Left ventricle myocardium inferior (tissue), 1 donor: ENCODE results near the gene TWSG1. TPM values are rescaled to one million over a fixed set of nuclear protein-coding genes. Genes with fewer than 3 reads are reported as not detected.
"Not testable (repeated sequence)": the region's sequence is repeated elsewhere in the genome, so short reads cannot be mapped to it uniquely, and the experiment has no call there.

ENCODE experiments used
- DNase-seq: peaks from one replicate; pipeline ENCODE4 v3.0.0-alpha.2; 2020
- H3K27ac ChIP-seq: fragments of 200-600 bp; replicated peaks from 2 replicates; pipeline ENCODE4 v1.8.0; 2021
- H3K27me3 ChIP-seq: fragments of 200-600 bp; 2 replicates; pipeline ENCODE4 v1.8.0; 2021; ENCODE audit warnings: low read depth
- H3K36me3 ChIP-seq: fragments of 200-600 bp; 2 replicates; pipeline ENCODE4 v1.8.0; 2021
- H3K4me1 ChIP-seq: fragments of 200-600 bp; 2 replicates; pipeline ENCODE4 v1.8.0; 2021
- H3K4me3 ChIP-seq: fragments of 200-600 bp; 2 replicates; pipeline ENCODE4 v1.8.0; 2021; ENCODE audit warnings: mild to moderate bottlenecking, moderate library complexity
- H3K9me3 ChIP-seq: fragments of 200-600 bp; replicated peaks from 2 replicates; pipeline ENCODE4 v1.8.0; 2021
- CTCF ChIP-seq: fragments of 200-600 bp; IDR thresholded peaks from 2 replicates; pipeline ENCODE4 v1.8.0; 2021; ENCODE audit warnings: antibody characterized with exemption, mild to moderate bottlenecking, borderline replicate concordance
- intact Hi-C: fragments of 100-400 bp; cut with micrococcal nuclease; formaldehyde crosslinking; loops from one replicate; pipeline ENCODE4 v1.11.0; 2022
- total RNA-seq: library from RNA; stranded (reverse); fragmentation: NEBNext Ultra II Directional; extraction: Animal tissue kit (Norgen Biotek cat#: 25700); gene quantifications from one replicate; pipeline ENCODE4 v1.2.1, GENCODE V29; 2021
- donor health status: DM: no; HTN: yes; CAD: no; lungs with severe emphysema.

Gene TWSG1
- total RNA-seq, 1 donor from 2014 or later: 12.1 TPM

GRCh38 chr18:9419956-9420631 is 85.5 kb downstream of the TWSG1 start:
- intact Hi-C loops: no loop called here
- H3K36me3 ChIP-seq: no peaks in the 10 kb centered on the region
- DNase-seq: no peak
- peaks cover 12% of the 10 kb centered on the region for H3K4me1 ChIP-seq
- no peak for TF ChIP-seq CTCF
- H3K4me3 ChIP-seq: no peak overlapping the region
- no peaks in the 10 kb centered on the region for H3K27me3 ChIP-seq
- no peak overlapping the region for H3K27ac ChIP-seq
- H3K9me3 ChIP-seq: no peaks in the 10 kb centered on the region

DNA sequence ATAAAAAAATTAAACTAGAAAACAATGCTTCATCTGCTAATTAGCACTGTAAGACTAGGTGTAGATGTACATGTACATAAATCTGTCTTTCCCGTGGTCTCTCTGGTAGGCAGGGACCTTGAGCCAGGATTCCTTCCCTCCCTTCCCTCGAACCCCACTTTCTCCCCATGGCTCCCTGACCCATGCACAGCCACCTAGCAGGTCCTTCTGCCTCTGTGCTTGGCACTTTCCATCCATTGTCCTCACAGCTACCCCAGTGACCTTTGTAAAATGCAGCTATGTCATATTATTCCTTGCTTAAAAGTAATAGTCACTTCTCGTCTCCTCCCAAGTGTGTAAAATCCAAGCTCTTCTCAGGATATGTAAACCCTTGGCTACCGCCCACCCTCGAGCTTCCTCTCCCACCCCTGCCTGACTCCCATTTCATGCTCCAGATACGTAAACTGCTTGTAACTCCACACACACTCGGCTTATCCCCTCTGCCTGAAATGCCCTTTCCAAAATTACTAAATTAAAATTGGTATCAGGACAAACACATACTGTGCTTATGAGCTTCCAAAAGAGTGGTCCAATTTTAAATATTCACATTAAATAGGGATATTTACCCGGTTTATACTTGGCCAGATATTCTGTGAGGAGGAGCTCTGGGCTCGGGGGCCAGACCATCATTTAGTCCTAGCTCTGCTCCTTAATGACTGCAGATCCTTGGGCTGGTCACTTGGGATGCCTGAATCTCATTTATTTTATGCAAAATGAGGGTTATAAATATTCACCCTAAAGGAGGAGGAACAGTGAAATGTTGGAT is 86.7 kb downstream of the TWSG1 start:
- Histone ChIP-seq H3K9me3 (no peaks in the 10 kb centered on the region), H3K4me3 (no peak overlapping the region), H3K27me3 (no peaks in the 10 kb centered on the region), H3K27ac (no peak overlapping the region), H3K4me1 (peaks cover 12% of the 10 kb centered on the region), H3K36me3 (no peaks in the 10 kb centered on the region)
- intact Hi-C loops: no loop called here
- no peak for TF ChIP-seq CTCF
- DNase-seq: no peak

DNA sequence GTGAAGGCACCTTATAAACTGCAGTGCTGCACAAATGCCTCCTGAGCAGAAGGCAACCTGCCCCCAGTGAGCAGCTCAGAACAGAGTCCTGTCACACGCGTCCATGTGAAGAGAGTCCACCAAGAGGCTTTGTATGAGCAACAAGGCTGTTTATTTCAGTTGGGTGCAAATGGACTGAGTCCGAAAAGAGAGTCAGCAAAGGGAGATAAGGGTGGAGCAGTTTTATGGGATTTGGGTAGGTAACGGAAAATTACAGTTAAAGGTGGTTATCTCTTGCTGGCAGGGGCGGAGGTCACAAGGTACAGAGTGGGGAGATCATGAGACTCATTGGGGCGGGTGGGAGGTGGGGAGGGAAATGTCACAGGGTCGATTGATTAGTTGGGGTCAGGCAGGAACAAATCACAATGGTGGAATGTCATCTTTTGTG is 87.3 kb downstream of the TWSG1 start:
- no peak overlapping the region for H3K27ac ChIP-seq
- no peaks in the 10 kb centered on the region for H3K36me3 ChIP-seq
- H3K27me3 ChIP-seq: no peaks in the 10 kb centered on the region
- intact Hi-C loops: no loop called here
- no peaks in the 10 kb centered on the region for H3K9me3 ChIP-seq
- H3K4me3 ChIP-seq: no peak overlapping the region
- DNase-seq: no peak
- peaks cover 8% of the 10 kb centered on the region for H3K4me1 ChIP-seq
- TF ChIP-seq CTCF: no peak

GRCh38 chr18:9422816-9423519 is 88.4 kb downstream of the TWSG1 start:
- H3K27me3 ChIP-seq: no peaks in the 10 kb centered on the region
- no peak for TF ChIP-seq CTCF
- DNase-seq: no peak
- no peaks in the 10 kb centered on the region for H3K4me1 ChIP-seq
- no peak overlapping the region for H3K4me3 ChIP-seq
- H3K36me3 ChIP-seq: no peaks in the 10 kb centered on the region
- intact Hi-C loops: no loop called here
- H3K9me3 ChIP-seq: no peaks in the 10 kb centered on the region
- H3K27ac ChIP-seq: no peak overlapping the region

DNA sequence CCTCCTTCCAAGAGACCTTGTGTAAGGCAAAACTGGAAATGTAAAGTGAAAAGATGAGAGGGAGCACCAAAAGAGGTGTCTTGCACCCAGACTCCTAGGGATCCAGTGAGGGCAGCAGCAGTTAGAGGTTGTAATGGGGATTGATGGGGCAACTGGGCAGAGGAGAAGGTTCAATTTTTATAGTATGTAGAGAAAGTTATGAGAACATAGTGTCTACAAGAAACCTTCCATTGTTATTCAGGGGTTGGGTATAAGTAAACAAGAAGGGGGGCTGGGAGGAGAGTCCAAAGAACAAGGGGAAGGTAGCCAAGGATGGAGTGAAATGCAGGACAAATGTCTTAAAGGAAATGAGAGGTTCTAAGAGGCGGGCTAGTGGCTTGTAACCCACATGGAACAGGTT is 89.1 kb downstream of the TWSG1 start:
- H3K27me3 ChIP-seq, DNase-seq, H3K36me3 ChIP-seq, H3K9me3 ChIP-seq, H3K4me1 ChIP-seq, intact Hi-C loops, H3K4me3 ChIP-seq, H3K27ac ChIP-seq: not testable (repeated sequence)

GRCh38 chr18:9424235-9424634 is 89.7 kb downstream of the TWSG1 start:
- H3K9me3 ChIP-seq, intact Hi-C loops, H3K36me3 ChIP-seq, H3K4me3 ChIP-seq, DNase-seq, H3K27me3 ChIP-seq, H3K27ac ChIP-seq, H3K4me1 ChIP-seq: not testable (repeated sequence)
